Measurements from ENCODE around the gene BCAS3. TPM values are rescaled to one million over a fixed set of nuclear protein-coding genes. Genes with fewer than 3 reads are reported as not detected.

BCAS3 gene
- total RNA-seq, 1 donor from 2014 or later, result 14.5 TPM

GRCh38 chr17:61402073-61402541 is 724.5 kb downstream of the BCAS3 start:
- Mint-ChIP-seq H3K9me3 (ENCODE audit: unreplicated experiment) (peaks cover 18% of the 10 kb centered on the region), H3K4me3 (ENCODE audit: unreplicated experiment) (no peak overlapping the region), H3K4me1 (ENCODE audit: low read depth, unreplicated experiment) (no peaks in the 10 kb centered on the region), H3K27me3 (ENCODE audit: low read depth, unreplicated experiment) (peaks cover 58% of the 10 kb centered on the region), H3K36me3 (ENCODE audit: low read depth, unreplicated experiment) (peaks cover under 1% of the 10 kb centered on the region), H3K27ac (ENCODE audit: unreplicated experiment) (peak overlapping the region; percentile 16)
- Histone ChIP-seq H3K79me2 (ENCODE audit: insufficient read depth, low read length) (peaks cover 78% of the 10 kb centered on the region), H3K36me3 (ENCODE audit: insufficient read depth, low read length) (no peaks in the 10 kb centered on the region), H3K9me3 (ENCODE audit: insufficient read depth, low read depth, low read length) (no peaks in the 10 kb centered on the region), H3K27ac (ENCODE audit: low read depth, low read length) (peak overlapping the region; percentile 71), H4K20me1 (ENCODE audit: insufficient read depth, low read length) (peaks cover 31% of the 10 kb centered on the region), H3K27me3 (ENCODE audit: insufficient read depth, low read length) (peaks cover 36% of the 10 kb centered on the region), H3K4me3 (ENCODE audit: insufficient read depth, low read depth, low read length) (peak overlapping the region; percentile 58), H3K4me2 (ENCODE audit: low read length) (peak overlapping the region; percentile 81), H2AFZ (ENCODE audit: low read depth, low read length) (no peak overlapping the region), H3K4me1 (ENCODE audit: insufficient read depth, low read length) (peaks cover 35% of the 10 kb centered on the region), H3K9ac (ENCODE audit: low read length) (peak overlapping the region; percentile 74)
- FAIRE-seq (no peak), DNase-seq (ENCODE audit: low read depth) (no peak)
- TF ChIP-seq CTCF (IDR thresholded peaks at IDR 0.05; ENCODE audit: insufficient read depth, low read depth, low read length), result no peak
- TF ChIP-seq EZH2 (IDR thresholded peaks at IDR 0.05; ENCODE audit: insufficient read depth, low read length), result no peak

GRCh38 chr17:61402978-61403800 is 725.5 kb downstream of the BCAS3 start:
- Histone ChIP-seq H3K9me3 (ENCODE audit: insufficient read depth, low read depth, low read length) (no peaks in the 10 kb centered on the region), H4K20me1 (ENCODE audit: insufficient read depth, low read length) (peaks cover 35% of the 10 kb centered on the region), H3K4me1 (ENCODE audit: insufficient read depth, low read length) (peaks cover 33% of the 10 kb centered on the region), H2AFZ (ENCODE audit: low read depth, low read length) (no peak overlapping the region), H3K9ac (ENCODE audit: low read length) (peak overlapping the region; percentile 68), H3K4me2 (ENCODE audit: low read length) (peak overlapping the region; percentile 81), H3K27ac (ENCODE audit: low read depth, low read length) (peak overlapping the region; percentile 10), H3K27me3 (ENCODE audit: insufficient read depth, low read length) (peaks cover 30% of the 10 kb centered on the region), H3K4me3 (ENCODE audit: insufficient read depth, low read depth, low read length) (peak overlapping the region; percentile 46), H3K36me3 (ENCODE audit: insufficient read depth, low read length) (no peaks in the 10 kb centered on the region), H3K79me2 (ENCODE audit: insufficient read depth, low read length) (peaks cover 81% of the 10 kb centered on the region)
- DNase-seq (ENCODE audit: low read depth), result no peak
- no peak for FAIRE-seq
- H3K4me1 Mint-ChIP-seq (ENCODE audit: low read depth, unreplicated experiment), result no peaks in the 10 kb centered on the region
- H3K4me3 Mint-ChIP-seq (ENCODE audit: unreplicated experiment), result no peak overlapping the region
- peaks cover 11% of the 10 kb centered on the region for H3K9me3 Mint-ChIP-seq (ENCODE audit: unreplicated experiment)
- H3K27me3 Mint-ChIP-seq (ENCODE audit: low read depth, unreplicated experiment), result peaks cover 61% of the 10 kb centered on the region
- peaks cover 2% of the 10 kb centered on the region for H3K36me3 Mint-ChIP-seq (ENCODE audit: low read depth, unreplicated experiment)
- TF ChIP-seq CTCF (IDR thresholded peaks at IDR 0.05; ENCODE audit: insufficient read depth, low read depth, low read length), result no peak
- peak overlapping the region; percentile 26 for H3K27ac Mint-ChIP-seq (ENCODE audit: unreplicated experiment)
